Activated T-cell treated with anti-CD3 and anti-CD28 coated beads, Interleukin-2, amount 50 U/mL, for 72 hours (primary cell): ENCODE measurements around the gene RAP1GAP2. TPM values are rescaled to one million over a fixed set of nuclear protein-coding genes. Genes with fewer than 3 reads are reported as not detected.

Source experiments
- ATAC-seq, 2 donors: fragments of 150-1000 bp; cut with Tn5 transposase; replicated peaks in 1 of 2; 2 replicates each; pipeline ENCODE4 v1.10.0; 2021; ENCODE audit warnings: moderate library complexity in 2 of 2, mild to moderate bottlenecking in 1 of 2
- DNase-seq, 2 donors: peaks; one replicate each; pipeline ENCODE4 v3.0.0; 2021 to 2022; ENCODE audit warnings: mixed read lengths in 1 of 2
- H3K27ac Mint-ChIP-seq: one replicate; pipeline ENCODE4 v1.8.0; 2022; ENCODE audit warnings: mild to moderate bottlenecking, moderate library complexity, mixed read lengths
- H3K27me3 Mint-ChIP-seq: one replicate; pipeline ENCODE4 v1.8.0; 2022; ENCODE audit warnings: low read depth, mixed read lengths
- H3K36me3 Mint-ChIP-seq, 2 donors: one replicate each; pipeline ENCODE4 v1.8.0; 2022; ENCODE audit warnings: mixed read lengths in 2 of 2, mild to moderate bottlenecking in 1 of 2; ENCODE audit not compliant: insufficient read depth in 2 of 2
- H3K4me1 Mint-ChIP-seq: one replicate; pipeline ENCODE4 v1.8.0; 2022; ENCODE audit warnings: low read depth, mixed read lengths
- H3K4me3 Mint-ChIP-seq, 2 donors: one replicate each; pipeline ENCODE4 v1.8.0; 2022; ENCODE audit warnings: mild to moderate bottlenecking in 2 of 2, mixed read lengths in 2 of 2, moderate library complexity in 2 of 2
- H3K9me3 Mint-ChIP-seq, 2 donors: one replicate each; pipeline ENCODE4 v1.8.0; 2022; ENCODE audit warnings: mixed read lengths in 2 of 2
- total RNA-seq, 2 donors: library from RNA; stranded (reverse); gene quantifications; one replicate each; pipeline ENCODE4 v1.2.3, GENCODE V29; 2022

The RAP1GAP2 gene
- total RNA-seq, 2 donors from 2014 or later = 0.50 to 3.1 TPM

GRCh38 chr17:2947996-2948550, 151.8 kb downstream of the RAP1GAP2 start:
- H3K36me3 Mint-ChIP-seq = no peaks in the 10 kb centered on the region
- DNase-seq = no peak
- peaks cover 25% of the 10 kb centered on the region for H3K4me1 Mint-ChIP-seq
- H3K27me3 Mint-ChIP-seq = no peaks in the 10 kb centered on the region
- H3K9me3 Mint-ChIP-seq = no peaks in the 10 kb centered on the region
- H3K4me3 Mint-ChIP-seq = no peak overlapping the region
- ATAC-seq = no peak
- H3K27ac Mint-ChIP-seq = no peak overlapping the region

- no peak for DNase-seq
- Mint-ChIP-seq H3K27ac (no peak overlapping the region), H3K27me3 (no peaks in the 10 kb centered on the region), H3K36me3 (no peaks in the 10 kb centered on the region), H3K4me1 (peaks cover 21% of the 10 kb centered on the region), H3K9me3 (no peaks in the 10 kb centered on the region), H3K4me3 (no peak overlapping the region)
- ATAC-seq = no peak
These were observed 152.7 kb downstream of the RAP1GAP2 start for GRCh38 chr17:2948721-2949468.

GRCh38 chr17:2949469-2950044, 153.3 kb downstream of the RAP1GAP2 start:
- no peak for ATAC-seq

DNA sequence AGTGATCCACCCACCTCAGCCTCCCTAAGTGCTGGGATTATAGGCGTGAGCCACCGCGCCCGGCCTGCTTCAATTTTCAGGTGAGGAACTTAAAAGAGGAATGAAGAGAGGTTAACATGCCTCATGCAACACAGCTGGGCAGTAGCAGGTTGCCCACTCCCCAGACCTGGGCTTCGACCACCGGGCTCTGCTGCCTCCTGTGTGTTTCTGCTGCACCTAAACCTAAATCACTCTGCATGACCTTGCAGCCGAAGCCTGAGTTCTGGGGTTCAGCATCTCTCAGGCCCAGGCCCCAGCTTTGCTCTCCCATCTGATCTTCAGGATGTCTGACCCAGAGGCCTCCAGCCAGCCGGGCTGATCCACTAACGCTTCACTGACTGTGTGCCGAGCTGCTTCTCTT, 154.6 kb downstream of the RAP1GAP2 start:
- DNase-seq (no peak), ATAC-seq (no peak)
- peaks cover 3% of the 10 kb centered on the region for H3K27me3 Mint-ChIP-seq
- no peak overlapping the region for H3K4me3 Mint-ChIP-seq
- no peaks in the 10 kb centered on the region for H3K36me3 Mint-ChIP-seq
- no peaks in the 10 kb centered on the region for H3K9me3 Mint-ChIP-seq
- peaks cover 19% of the 10 kb centered on the region for H3K4me1 Mint-ChIP-seq
- no peak overlapping the region for H3K27ac Mint-ChIP-seq

More at GRCh38 chr17:2949469-2950044, 153.3 kb downstream of the RAP1GAP2 start:
- H3K4me1 Mint-ChIP-seq = peaks cover 14% of the 10 kb centered on the region
- H3K4me3 Mint-ChIP-seq = no peak overlapping the region
- no peaks in the 10 kb centered on the region for H3K36me3 Mint-ChIP-seq
- H3K27me3 Mint-ChIP-seq = no peaks in the 10 kb centered on the region
- H3K9me3 Mint-ChIP-seq = no peaks in the 10 kb centered on the region
- no peak for DNase-seq
- no peak overlapping the region for H3K27ac Mint-ChIP-seq

GRCh38 chr17:2952174-2952845, 156.1 kb downstream of the RAP1GAP2 start:
- H3K4me3 Mint-ChIP-seq = no peak overlapping the region
- ATAC-seq (no peak), DNase-seq (no peak)
- no peaks in the 10 kb centered on the region for H3K9me3 Mint-ChIP-seq
- H3K27me3 Mint-ChIP-seq = peaks cover 7% of the 10 kb centered on the region
- H3K27ac Mint-ChIP-seq = no peak overlapping the region
- peaks cover 16% of the 10 kb centered on the region for H3K4me1 Mint-ChIP-seq
- H3K36me3 Mint-ChIP-seq = no peaks in the 10 kb centered on the region

DNA sequence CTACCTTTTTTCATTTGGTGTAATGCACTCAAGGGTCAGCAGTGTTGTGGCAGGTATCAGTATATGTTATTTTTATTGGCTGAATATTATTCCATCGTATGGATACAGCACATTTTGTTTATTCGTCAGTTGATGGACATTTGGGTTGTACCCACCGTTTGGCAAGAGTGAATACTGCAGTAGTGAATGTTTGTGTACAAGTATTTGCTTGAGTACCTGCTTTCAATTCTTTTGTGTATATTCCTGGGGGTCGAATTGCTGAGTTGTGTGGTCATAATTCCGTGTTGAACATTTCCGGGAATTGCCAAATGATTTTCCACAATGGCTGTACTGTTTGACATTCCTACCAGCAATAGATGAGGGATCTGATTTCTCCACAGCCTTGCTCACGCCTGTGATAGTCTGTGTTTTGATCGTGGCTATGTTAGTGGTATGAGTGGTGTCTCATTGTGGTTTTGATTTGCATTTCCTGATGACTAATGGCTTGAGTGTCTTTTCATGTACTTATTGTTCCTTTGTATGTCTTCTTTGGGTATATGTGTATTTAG, 158.7 kb downstream of the RAP1GAP2 start:
- ATAC-seq (peak; percentile 92 to 97), DNase-seq (peak; percentile 17 to 26)
- peaks cover 7% of the 10 kb centered on the region for H3K27me3 Mint-ChIP-seq
- peaks cover 16% of the 10 kb centered on the region for H3K4me1 Mint-ChIP-seq
- peak overlapping the region in 1 of 2 donors; percentile 4 for H3K4me3 Mint-ChIP-seq
- no peaks in the 10 kb centered on the region for H3K9me3 Mint-ChIP-seq
- H3K36me3 Mint-ChIP-seq = no peaks in the 10 kb centered on the region
- H3K27ac Mint-ChIP-seq = peak overlapping the region; percentile 6

- Mint-ChIP-seq H3K27me3 (peaks cover 7% of the 10 kb centered on the region), H3K4me1 (peaks cover 16% of the 10 kb centered on the region), H3K27ac (no peak overlapping the region), H3K36me3 (no peaks in the 10 kb centered on the region), H3K9me3 (no peaks in the 10 kb centered on the region), H3K4me3 (no peak overlapping the region)
- DNase-seq (no peak), ATAC-seq (no peak)
These were observed 159.8 kb downstream of the RAP1GAP2 start for GRCh38 chr17:2955931-2956582.

GRCh38 chr17:2957631-2958286, 161.5 kb downstream of the RAP1GAP2 start:
- Mint-ChIP-seq H3K27me3 (peaks cover 7% of the 10 kb centered on the region), H3K9me3 (no peaks in the 10 kb centered on the region), H3K36me3 (no peaks in the 10 kb centered on the region), H3K27ac (no peak overlapping the region), H3K4me1 (peaks cover 16% of the 10 kb centered on the region), H3K4me3 (no peak overlapping the region)
- ATAC-seq (no peak), DNase-seq (no peak)

DNA sequence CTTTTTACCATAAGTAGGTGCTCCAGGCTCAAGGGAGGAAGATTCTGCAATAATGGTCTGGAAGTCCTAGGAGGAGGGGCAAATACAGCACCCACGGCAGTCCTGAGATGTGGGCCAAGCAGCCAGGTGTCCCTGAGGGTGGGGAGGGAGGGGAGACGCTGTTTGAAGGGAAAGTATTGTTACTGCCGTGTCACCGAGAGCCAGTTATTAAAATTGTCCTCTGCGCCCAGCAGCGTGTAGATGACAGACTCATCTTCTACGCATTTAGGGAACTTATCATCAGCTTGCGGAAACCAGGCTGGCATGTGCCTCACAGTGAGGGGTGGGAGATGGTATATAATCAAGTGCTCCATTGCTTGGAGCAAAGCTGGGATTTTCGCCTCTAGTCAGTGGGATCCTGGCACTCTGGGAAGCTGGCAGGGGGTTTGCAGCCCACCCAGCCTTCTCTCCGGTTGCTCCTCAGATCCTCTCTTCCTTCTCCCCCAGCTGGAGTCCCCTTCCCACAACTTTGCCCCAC, 162.5 kb downstream of the RAP1GAP2 start:
- Mint-ChIP-seq H3K9me3 (no peaks in the 10 kb centered on the region), H3K4me1 (peaks cover 16% of the 10 kb centered on the region), H3K27me3 (peaks cover 7% of the 10 kb centered on the region), H3K36me3 (no peaks in the 10 kb centered on the region), H3K27ac (no peak overlapping the region), H3K4me3 (no peak overlapping the region)
- ATAC-seq = no peak
- DNase-seq = no peak

DNA sequence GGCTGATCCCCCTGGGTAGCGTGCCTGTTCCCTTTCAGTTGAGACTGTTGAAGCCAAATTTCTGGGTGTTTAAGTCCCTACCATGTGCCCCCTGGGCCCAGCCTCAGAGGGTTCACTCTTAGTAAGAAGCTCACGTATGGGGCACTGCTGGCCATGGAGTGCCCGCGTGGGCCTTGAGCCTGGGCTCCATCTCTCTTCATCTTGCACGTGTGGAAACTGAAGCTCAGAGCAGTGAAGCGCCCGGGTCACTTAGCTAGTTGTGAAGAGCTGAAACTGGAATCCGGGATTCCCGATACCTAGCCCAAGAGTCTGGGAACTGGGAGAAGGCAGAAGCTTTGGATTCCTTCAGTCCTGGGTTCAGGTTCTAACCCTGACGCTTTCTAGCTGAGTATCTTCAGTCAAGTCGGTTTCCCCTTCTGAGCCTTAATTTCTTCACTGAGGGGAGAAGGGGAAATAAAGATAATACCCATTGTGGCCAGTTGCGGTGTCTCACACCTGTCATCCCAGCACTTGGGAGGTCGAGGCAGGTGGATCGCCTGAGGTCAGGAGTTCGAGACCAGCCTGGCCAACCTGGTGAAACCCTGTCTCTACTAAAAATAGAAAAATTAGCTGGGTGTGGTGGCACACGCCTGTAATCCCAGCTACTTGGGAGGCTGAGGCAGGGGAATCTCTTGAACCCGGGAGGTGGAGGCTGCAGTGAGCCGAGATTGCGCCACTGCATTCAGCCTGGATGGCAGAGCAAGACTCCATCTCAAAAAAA, 163.3 kb downstream of the RAP1GAP2 start:
- H3K27me3 Mint-ChIP-seq = peaks cover 7% of the 10 kb centered on the region
- H3K4me3 Mint-ChIP-seq = no peak overlapping the region
- DNase-seq (no peak), ATAC-seq (no peak)
- H3K4me1 Mint-ChIP-seq = peaks cover 16% of the 10 kb centered on the region
- no peaks in the 10 kb centered on the region for H3K36me3 Mint-ChIP-seq
- H3K9me3 Mint-ChIP-seq = no peaks in the 10 kb centered on the region
- no peak overlapping the region for H3K27ac Mint-ChIP-seq

GRCh38 chr17:2961446-2961845, 165.2 kb downstream of the RAP1GAP2 start:
- Mint-ChIP-seq H3K4me3 (no peak overlapping the region), H3K27ac (no peak overlapping the region), H3K9me3 (no peaks in the 10 kb centered on the region), H3K36me3 (no peaks in the 10 kb centered on the region), H3K27me3 (no peaks in the 10 kb centered on the region), H3K4me1 (no peaks in the 10 kb centered on the region)
- no peak for ATAC-seq
- no peak for DNase-seq

DNA sequence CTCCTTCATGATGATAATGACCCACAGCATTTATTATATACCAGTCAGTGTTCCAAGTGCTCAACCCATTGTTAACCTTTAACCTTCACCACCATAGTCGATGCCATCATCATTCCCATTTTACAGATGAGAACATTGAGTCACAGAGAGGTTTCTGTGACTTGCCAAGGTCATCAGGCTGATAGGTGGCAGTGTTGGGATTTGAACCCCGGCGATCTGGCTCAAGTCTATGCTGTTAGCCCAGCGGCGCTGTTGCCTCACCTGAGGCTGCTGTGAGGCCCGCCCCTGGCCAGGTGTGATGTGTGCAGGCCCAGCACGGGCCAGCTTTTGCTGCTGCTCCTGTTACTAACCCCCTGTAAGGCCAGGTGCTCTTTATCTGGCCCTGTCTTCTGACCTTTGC, 166.0 kb downstream of the RAP1GAP2 start:
- Mint-ChIP-seq H3K36me3 (no peaks in the 10 kb centered on the region), H3K4me1 (no peaks in the 10 kb centered on the region), H3K27me3 (no peaks in the 10 kb centered on the region), H3K4me3 (no peak overlapping the region), H3K9me3 (no peaks in the 10 kb centered on the region), H3K27ac (no peak overlapping the region)
- ATAC-seq (no peak), DNase-seq (no peak)
